Stimulated activated CD4-positive, alpha-beta T cell treated with anti-CD3 and anti-CD28 coated beads, Interleukin-15, amount 100 ng/mL, for 24 hours (primary cell): ENCODE data around the gene TTC6.

Source experiments
- DNase-seq: peaks from one replicate; pipeline ENCODE4 v3.0.0-alpha.2; 2020

Gene TTC6

GRCh38 chr14:37637341-37637740 is 41.9 kb downstream of the TTC6 start:
- DNase-seq, result no peak

GRCh38 chr14:37638599-37638998 is 43.2 kb downstream of the TTC6 start:
- no peak for DNase-seq

- DNase-seq, result no peak
Observed at GRCh38 chr14:37641117-37641516, 45.7 kb downstream of the TTC6 start.

- DNase-seq, result no peak
Observed at GRCh38 chr14:37642125-37642524, 46.7 kb downstream of the TTC6 start.

- no peak for DNase-seq
Observed at GRCh38 chr14:37643701-37644100, 48.3 kb downstream of the TTC6 start.
